Activated CD4-positive, alpha-beta T cell treated with anti-CD3 and anti-CD28 coated beads, Interleukin-2, amount 50 U/mL, for 16 hours (primary cell): ENCODE measurements around the gene TSKU.

Source experiments
- DNase-seq: peaks from one replicate; pipeline ENCODE4 v3.0.0-alpha.2; 2020

The TSKU gene

DNA sequence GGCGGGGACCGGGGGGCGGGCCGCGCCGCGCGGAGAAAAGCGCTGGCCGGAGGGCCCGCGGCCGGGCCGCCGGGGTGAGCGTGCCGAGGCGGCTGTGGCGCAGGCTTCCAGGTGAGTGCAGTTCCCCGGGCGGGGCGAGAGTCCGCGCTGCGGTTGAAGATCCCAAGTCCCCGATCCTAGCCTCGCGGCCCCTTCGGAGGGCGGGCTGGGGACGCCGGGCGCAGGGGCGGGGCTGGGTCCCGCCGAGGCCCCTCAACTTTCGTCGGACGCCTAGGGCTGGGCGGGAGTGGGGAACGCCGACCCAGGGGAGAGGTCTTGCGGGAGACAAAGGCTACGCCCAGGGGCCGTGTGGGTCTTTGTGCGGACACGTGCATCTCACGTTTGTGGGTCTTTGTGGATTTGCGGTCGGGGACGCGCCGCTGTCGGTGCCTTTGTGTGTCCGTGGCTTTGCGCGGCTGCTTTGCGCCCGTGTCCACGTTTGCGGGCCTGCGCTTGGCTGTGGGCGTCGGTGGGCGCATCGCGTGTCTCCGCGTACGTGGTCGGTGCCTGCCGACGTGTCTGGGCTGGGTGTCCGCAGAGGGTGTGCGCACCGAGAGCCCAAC, at the start of gene TSKU:
TSS of gene TSKU (plus strand) at position 63 of the 602 bp plus-strand sequence. CDS start 12,261 bp downstream, outside the sequence.
- DNase-seq, result no peak

DNA sequence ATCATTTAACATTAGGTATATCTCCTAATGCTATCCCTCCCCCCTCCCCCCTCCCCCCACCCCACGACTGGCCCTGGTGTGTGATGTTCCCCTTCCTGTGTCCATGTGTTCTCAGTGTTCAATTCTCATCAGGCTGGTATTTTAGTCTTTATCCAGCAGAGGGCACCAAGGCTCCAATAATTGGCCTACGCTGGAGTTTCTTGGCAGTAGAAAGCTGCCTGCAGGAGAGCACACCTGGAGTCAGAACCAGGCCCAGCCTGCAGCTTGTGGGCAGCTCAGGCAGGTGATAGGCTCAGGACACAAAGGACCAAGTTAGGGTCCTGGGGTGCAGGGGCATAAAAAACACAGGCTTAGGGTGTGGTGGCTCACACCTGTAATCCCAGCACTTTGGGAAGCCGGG, 49.2 kb upstream of the TSKU start:
- DNase-seq, result peak; percentile 66

GRCh38 chr11:76734456-76735420, 48.4 kb upstream of the TSKU start:
- DNase-seq, result no peak

DNA sequence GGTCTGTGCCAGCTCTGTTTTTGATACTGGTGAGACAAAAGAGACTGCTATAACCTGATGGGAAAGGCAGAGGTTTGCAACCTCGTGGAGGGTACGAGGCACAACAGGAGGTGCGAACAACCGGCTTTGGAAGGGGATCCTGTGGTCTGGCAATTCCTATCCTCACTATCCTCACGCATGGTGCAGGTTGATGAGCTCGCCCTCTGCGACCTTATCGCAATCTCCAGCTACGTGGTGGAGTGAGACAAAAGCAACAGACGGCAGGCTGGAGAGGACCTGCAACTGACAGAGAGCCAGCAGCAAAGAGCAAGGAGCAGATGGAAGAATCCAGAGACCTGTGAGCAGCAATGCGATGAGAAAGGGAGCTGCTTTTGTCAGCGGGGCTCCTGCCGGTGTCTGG, 47.3 kb upstream of the TSKU start:
- DNase-seq, result no peak

DNA sequence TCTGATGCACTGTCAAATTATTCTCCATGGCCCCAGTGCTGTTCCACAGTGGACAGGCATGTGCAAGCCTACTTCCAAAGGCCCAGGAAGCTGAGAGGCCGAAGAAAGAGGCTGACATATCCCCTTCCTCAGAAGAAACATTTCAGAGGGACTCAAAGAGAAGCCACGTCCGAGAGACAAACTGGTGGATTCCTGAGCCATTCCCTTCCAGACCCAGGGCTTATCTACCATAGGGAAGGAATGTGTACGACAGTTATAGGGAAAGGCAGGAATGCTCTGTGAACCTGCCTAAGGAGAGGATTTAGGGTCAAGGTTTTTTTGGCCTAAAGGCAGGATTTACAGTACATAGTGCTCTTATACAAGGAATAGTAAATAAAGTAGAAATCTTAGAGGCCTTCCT, 46.9 kb upstream of the TSKU start:
- no peak for DNase-seq

DNA sequence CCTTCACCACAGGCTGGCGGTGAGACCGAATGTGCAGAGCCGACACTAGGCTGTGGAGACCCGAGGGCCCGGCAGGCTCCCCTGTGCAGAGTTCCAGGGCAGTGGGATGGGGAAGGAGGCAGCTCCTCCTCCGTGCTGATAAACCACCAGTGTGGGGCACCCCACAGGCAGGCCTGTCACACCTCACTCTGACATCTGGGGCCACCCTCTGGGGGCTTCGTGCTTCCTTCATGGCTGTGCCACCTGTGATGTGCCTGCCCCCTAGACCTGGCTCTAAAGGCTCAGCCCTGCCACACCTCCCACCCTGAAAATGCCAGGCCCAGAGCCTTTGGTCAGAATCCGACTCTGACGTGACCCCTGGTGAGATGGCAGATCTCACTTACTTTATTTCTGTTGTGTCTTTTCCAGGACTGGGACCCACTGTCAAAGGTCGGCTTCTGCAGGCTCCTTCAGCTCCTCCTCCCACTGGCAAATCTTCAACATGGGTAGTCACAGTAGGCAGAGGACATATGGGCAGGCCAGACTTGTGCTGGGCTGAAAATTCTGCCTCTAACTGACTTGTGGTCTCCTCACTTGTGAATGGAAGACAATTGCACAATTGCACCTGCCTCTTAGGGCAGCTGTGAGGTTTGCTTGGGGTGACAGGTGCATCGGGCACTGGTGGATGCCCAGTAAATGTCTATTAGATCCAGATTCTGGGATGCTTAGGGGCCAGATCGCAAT, 46.2 kb upstream of the TSKU start:
- DNase-seq, result no peak

DNA sequence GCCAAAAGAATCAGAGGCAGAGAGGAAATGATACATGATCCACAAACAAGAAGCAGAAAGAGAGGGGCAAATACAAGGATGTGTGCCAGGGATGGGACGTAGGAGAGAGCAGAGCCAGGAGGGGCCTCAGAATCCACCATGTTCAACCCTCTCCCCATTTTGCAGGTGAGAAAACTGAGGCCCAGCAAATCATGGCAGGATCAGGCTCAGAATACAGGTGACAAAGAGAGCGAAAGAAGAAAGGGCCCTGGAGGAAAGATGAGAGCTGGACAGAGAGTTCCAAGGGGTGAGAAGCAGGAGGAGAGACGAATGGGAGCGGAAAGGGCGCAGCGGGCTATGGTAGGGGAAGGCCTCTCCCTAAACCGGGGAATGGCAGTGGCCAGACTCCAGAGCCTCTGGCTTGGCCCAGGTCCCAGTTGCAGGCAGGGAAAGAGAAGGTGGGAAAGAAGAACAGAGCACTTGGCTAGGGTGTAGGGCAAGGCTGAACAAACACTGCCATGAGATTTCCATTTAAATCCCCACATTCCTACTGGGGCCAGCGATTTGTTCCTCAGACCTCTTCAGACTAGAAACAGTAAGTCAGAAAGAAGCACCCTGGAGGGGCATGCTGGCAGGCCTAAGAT, 44.4 kb upstream of the TSKU start:
- DNase-seq, result no peak

DNA sequence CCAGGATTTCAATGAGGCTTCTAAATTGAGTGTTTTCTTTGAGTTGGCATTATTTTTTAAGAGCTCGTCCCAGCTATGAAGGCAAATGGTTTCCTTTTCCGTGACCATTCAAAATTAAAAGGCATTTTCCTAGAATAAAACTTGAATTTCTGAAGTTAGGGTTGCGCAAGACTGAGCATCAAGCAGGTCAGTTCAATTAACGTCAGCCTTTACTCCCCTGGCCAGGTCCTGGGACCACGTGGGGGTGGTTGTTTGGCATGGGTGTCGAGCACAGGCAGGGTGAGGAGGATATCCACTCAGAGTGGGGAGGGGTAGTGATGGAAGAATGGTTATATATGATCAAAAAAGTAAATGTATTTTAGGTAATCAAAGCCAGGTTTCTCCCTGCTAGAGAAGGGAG, 43.4 kb upstream of the TSKU start:
- DNase-seq, result no peak

DNA sequence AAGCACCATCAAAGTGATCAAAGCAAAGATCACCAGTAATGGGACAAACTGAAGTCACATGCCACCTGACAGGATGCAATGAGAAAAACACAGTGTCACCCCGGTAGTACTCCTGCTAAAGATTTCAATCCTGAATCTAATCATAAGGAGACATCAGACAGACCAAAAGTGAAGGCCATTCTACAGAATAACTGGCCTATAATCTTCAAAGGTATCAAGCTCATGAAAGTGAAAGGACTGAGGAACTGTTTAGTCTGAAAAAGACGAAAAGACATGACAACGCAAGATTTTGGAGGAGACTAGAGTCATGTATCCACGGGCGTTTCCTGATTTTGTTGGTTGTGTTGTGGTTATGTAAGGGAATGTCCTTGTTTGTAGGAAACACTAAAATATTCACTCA, 42.4 kb upstream of the TSKU start:
- no peak for DNase-seq

GRCh38 chr11:76742902-76743301, 40.3 kb upstream of the TSKU start:
- no peak for DNase-seq

- DNase-seq, result no peak
Observed at GRCh38 chr11:76744186-76745043, 38.7 kb upstream of the TSKU start.

DNA sequence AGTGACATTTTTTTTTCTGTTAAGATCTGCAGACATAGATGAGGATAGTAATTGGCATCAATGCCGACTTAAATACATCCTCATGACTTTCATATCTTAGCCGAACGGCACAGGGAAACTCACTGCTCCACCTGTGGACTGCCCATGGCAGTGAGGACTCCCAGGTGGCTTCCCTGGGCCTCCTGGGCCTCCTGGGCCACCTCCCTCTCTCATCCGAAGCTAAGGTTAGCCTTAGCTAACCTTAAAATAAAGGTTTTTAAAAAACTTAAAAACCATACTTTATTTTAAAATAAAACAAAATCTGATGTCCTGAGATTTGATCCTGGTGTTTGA, 38.1 kb upstream of the TSKU start:
- DNase-seq, result no peak

DNA sequence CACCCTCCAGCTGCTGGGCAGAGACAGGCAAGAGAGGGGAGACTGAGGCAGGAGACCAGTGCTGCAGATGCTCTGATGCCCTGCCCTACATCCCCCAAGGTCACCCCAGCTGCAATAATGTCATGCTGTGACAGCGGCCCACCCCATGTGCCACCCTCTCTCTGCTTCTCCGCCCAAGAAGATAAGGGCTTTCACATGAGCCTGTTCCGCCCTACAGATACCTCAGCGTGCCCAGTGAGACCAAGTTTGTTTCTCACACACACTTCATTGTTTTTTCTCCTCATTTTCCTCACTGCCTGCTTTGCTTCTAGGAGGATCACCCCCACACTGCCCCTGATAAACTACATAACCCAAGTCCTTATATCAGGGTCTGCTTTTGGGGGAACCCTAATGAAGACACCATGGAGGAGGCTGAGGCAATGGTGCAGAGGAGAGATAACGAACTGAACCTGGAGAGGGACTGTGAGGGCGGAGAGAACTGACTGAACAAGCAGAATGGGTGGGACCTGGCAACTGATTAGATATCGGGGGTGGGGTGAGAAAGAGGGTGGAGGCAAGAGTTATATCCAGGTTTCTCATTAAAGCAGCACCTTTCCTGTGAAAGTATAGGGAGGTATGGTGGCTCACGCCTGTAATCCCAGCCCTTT, 37.5 kb upstream of the TSKU start:
- DNase-seq, result no peak

GRCh38 chr11:76747153-76747914, 35.8 kb upstream of the TSKU start:
- no peak for DNase-seq

DNA sequence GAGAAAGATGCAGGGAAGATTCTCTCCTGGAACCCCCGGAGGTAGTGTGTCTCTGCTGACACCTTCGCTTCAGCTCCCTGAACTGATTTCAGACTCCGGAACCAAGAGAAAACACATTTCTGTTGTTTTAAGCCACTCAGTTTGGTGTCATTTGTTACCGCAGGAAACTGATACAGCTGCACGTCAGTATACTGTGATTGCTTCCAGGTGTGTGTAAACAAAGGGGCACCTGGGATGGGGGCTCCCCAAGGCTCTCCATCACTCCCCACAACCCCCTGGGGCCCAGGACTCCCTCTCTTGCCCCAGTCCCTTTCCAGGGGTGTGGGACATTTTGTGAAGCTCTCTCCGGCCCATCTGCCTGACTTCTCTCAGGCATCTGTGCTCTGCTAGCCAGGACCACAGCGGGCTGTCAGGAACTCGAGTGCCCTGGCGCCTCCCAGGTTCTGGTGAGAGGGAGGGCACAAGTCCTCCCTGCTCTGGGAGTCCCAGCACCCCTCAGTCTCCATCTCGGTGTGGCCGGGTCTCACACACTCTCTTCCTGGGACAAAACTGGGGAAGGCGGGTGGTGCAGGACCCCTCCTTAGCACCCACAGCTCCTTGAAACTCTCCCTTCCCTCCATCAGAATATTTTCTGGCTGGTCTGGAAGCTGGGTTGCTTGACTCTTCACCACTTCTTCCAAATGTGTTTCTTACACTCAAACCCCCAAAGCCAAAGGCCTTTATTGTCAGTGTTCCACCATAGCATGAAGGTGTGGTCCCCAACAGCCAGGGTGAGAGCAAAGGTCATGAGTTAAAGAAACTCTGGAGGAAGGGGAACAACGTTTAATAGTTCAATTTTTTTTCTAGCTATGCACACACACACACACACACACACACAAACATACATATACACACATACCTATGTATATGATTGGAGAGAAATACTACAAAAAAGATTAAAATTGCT, 35.0 kb upstream of the TSKU start:
- DNase-seq, result no peak

DNA sequence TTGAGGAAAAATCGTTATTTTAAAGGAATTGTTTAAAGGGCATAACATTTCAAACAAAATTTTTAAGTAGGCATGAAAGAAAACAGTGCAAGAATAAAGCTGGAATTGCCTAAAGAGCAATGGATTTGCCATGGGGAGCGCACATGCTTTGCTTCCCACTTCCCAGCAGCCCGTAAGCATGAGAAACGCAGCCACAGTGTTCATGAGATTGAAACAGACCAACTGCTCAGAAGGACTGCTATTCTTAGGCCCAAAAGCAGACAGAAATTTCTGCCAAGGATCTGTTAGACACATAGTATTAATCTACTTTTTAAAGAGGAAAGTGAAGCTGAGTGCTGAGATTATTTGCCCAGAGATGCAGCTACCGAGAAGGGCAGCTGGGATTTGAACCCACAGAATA, 34.2 kb upstream of the TSKU start:
- no peak for DNase-seq

DNA sequence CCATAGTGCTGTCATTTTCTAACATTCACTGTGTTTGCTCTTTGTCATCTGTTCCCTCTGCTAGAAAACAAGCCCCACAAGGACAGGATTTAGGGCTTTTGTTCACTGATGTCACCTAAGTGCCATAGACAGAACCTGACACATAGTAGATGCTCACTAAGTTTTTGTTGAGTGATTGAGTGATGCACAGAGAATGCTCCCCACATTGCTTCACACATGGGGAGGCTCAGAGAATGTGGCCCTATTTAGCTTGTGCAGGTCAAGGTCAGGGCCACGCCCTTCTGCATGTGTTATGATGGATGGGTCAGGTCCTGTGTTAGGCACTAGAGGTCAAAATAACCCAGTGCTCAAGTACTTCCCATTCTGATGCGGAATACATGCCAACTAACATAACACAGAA, 33.1 kb upstream of the TSKU start:
- DNase-seq, result no peak

DNA sequence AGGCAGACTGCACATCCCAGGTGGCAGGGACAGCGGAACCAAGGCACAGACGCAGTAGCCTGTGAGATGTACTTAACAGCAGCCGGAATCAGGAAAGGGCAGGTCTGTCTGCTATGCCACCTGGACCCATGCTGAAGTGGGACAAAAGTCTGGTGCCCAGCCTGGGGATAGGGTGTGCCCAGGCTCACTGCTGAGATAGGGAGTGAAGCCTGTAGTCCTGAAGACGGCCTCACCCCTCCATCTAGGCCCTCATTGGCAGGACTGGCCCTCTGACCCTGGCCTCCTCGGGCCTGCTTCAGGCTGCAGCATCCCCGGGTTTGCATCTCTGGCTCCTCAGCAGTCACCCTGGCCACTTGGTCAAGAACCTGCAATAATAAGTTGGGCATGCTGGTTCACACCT, 32.4 kb upstream of the TSKU start:
- no peak for DNase-seq

DNA sequence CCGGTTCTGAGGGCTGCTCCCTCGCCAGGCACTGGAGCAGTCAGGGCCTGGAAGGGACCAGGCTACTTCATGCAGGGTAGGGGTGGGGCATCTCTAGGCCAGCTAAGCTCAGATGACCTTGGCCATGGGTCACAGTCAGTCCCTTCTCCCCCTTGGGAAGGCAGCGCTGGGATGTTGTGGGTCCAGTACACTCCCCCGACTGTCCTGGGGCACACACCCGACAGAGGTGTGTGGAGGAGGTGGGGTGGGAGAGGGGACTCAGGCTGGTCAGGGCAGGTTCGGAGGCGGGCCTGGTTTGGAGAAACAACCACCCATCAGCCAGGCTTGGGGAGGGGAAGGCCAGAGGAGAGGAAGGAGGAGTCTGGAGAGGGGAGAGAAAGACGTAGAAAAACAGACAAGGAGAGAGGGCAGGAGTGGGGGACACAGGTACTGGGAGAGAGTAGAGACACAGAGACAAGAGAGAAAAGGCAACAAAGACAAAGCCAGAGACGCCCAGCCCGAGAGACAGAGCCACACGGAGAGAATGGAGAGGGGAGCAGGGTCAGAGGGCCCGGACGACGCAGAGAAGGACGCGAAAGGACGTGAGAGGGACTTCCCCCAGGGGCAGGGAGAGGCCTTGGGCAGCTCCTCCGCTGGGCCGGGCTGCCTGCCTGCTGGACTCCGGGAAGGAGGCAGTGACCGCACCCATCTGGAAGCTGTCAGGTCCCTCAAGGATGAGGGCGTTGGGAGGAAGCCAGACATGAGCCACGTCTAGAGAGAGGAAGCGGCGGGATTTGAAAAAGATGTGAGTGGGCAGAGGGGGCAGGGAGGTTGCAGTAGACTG, 30.6 kb upstream of the TSKU start:
- no peak for DNase-seq
